Hematopoietic multipotent progenitor cell treated with erythropoietin and hydrocortisone succinate and interleukin-3 and kit ligand, for 6 days (in vitro differentiated cells): Measurements from ENCODE around the gene BMP6.
"Not testable (repeated sequence)": the region's sequence is repeated elsewhere in the genome, so short reads cannot be mapped to it uniquely, and the experiment has no call there.

Experiments used
- DNase-seq: peaks from one replicate; pipeline ENCODE4 v3.0.0-alpha.2; 2015

Gene BMP6

GRCh38 chr6:7887278-7887991, 161.5 kb downstream of the BMP6 start:
- DNase-seq, result no peak

- no peak for DNase-seq
Measured at GRCh38 chr6:7888587-7889357, 162.9 kb downstream of the BMP6 start.

- DNase-seq, result no peak
Measured at GRCh38 chr6:7891078-7891872, 165.4 kb downstream of the BMP6 start.

GRCh38 chr6:7892367-7892766, 166.5 kb downstream of the BMP6 start:
- not testable (repeated sequence) for DNase-seq

- no peak for DNase-seq
Measured at GRCh38 chr6:7893342-7893741, 167.4 kb downstream of the BMP6 start.

- peak; percentile 84 for DNase-seq
Measured at GRCh38 chr6:7894262-7895124, 168.6 kb downstream of the BMP6 start.

- peak; percentile 75 for DNase-seq
Measured at GRCh38 chr6:7895125-7895423, 169.2 kb downstream of the BMP6 start.

GRCh38 chr6:7896465-7896987, 170.6 kb downstream of the BMP6 start:
- DNase-seq, result no peak

GRCh38 chr6:7897461-7898192, 171.7 kb downstream of the BMP6 start:
- DNase-seq, result no peak

- not testable (repeated sequence) for DNase-seq
Measured at GRCh38 chr6:7898193-7898586, 172.3 kb downstream of the BMP6 start.

GRCh38 chr6:7899101-7899888, 173.4 kb downstream of the BMP6 start:
- DNase-seq, result peak; percentile 91

GRCh38 chr6:7899889-7900213, 174.0 kb downstream of the BMP6 start:
- no peak for DNase-seq

- no peak for DNase-seq
Measured at GRCh38 chr6:7900621-7901020, 174.7 kb downstream of the BMP6 start.

GRCh38 chr6:7901056-7901455, 175.2 kb downstream of the BMP6 start:
- no peak for DNase-seq

GRCh38 chr6:7901780-7902179, 175.9 kb downstream of the BMP6 start:
- DNase-seq, result no peak

- DNase-seq, result no peak
Measured at GRCh38 chr6:7902221-7902620, 176.3 kb downstream of the BMP6 start.

GRCh38 chr6:7902867-7903266, 177.0 kb downstream of the BMP6 start:
- no peak for DNase-seq

- DNase-seq, result no peak
Measured at GRCh38 chr6:7903673-7904072, 177.8 kb downstream of the BMP6 start.

- DNase-seq, result no peak
Measured at GRCh38 chr6:7904654-7905319, 178.9 kb downstream of the BMP6 start.

- DNase-seq, result no peak
Measured at GRCh38 chr6:7905416-7905815, 179.5 kb downstream of the BMP6 start.

GRCh38 chr6:7906741-7907140, 180.8 kb downstream of the BMP6 start:
- DNase-seq, result no peak
